GM18951 (cell line): ENCODE data around the gene SRRT.
A peak's percentile ranks its signal among the peaks of the same experiment; 100 is the strongest.

Experiments
- POLR2A ChIP-seq: IDR thresholded peaks from 4 replicates; pipeline ENCODE4 v1.6.1; 2011; ENCODE audit warnings: mild to moderate bottlenecking; ENCODE audit not compliant: insufficient read length, insufficient read depth; ENCODE audit errors: extremely low read depth
- in situ Hi-C: fragments of 300-500 bp; cut with MboI; formaldehyde crosslinking; loops from one replicate; pipeline ENCODE4 v1.12.0; 2022; ENCODE audit warnings: low sequenced_read_pairs, mixed read lengths, inconsistent platforms; ENCODE audit not compliant: unreplicated experiment

SRRT gene

DNA sequence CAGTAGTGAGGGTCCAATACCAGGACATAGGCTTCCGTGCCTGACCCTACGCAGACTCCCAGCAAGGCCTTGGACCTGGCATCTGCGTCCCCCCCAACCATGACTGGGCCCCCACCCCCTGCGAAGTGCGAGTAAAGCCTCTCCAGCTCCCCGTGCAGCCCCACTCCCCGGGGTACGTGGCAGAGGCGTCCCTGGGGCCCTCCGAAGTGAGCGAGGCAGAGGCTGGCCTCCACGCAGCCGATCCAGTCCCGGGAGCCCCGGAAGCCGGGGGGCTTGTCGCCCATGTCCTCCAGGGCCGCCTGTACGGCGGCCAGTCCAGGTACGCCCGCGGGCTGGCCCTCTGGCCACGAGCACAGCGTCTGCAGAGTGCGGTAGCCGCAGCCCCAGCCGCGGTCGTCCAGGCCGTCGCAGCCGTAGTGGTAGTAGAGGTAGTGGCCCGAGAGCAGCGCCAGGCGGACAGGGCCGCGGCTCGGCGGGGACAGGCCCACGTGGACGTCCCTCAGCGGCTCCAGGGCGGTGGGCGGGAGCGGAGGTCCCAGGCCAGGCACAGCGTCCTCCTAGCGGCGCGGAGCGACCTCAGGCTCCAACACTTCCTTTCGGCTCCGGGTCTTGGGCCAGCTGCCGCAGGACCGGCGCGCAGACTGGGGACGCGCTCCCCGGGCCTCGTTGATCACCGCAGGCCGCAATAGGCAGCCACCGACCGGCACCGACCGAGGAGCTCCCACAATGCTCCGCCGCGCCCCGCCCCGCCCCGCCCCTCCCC is 14.3 kb downstream of the SRRT start, which contains the start of gene UFSP1:
UFSP1 (minus strand) TSS at position 728 of the 763 bp plus-strand sequence; CDS start at position 284, 444 bp downstream.
- in situ Hi-C loops = no loop called here
- peak; percentile 80 for TF ChIP-seq POLR2A

GRCh38 chr7:100890653-100891567 is 16.0 kb downstream of the SRRT start:
- in situ Hi-C loops = loop anchor here (5.0 kb wide), 1 partner anchor 161 kb away; no protein-coding TSS in a partner anchor
- TF ChIP-seq POLR2A = no peak

DNA sequence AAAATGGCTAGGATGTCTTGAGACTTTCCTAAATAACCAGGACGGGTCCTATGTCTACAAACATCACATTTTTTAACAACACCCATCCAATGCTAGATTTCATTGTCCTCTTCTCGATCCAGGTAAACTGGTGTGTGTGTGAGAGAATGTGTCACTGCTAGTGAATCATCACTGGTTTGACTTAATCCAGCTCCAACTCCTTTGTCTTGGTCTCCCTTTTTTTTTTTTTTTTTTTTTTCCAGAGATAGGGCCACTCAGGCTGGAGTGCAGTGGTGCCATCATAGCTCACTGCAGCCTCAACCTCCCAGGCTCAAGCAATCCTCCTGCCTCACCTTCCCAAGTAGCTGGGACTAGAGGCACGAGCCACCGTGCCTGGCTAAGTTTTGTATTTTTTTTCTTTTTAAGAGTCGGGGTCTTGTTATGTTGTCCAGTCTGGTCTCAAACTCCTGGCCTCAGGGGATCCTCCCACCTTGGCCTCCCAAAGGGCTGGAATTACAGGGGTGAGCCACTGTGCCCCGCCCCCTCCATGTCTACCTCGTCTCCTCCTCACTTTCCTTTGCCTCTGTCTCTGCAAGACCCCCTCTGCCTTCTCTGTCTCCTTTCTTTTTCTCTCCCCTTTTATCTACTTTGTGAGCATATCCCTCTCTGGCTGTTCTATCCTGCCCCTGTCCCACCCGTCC is 16.8 kb downstream of the SRRT start:
- in situ Hi-C loops = loop anchor here (5.0 kb wide), 1 partner anchor 161 kb away; no protein-coding TSS in a partner anchor
- no peak for TF ChIP-seq POLR2A

- in situ Hi-C loops = loop anchor here (5.0 kb wide), 1 partner anchor 160 kb away; no protein-coding TSS in a partner anchor
Observed at GRCh38 chr7:100892364-100893317, 17.7 kb downstream of the SRRT start.

GRCh38 chr7:100893318-100893895 is 18.5 kb downstream of the SRRT start:
- no peak for TF ChIP-seq POLR2A
- in situ Hi-C loops = loop anchor here (5.0 kb wide), 1 partner anchor 159 kb away; no protein-coding TSS in a partner anchor

More at GRCh38 chr7:100892364-100893317, 17.7 kb downstream of the SRRT start:
- no peak for TF ChIP-seq POLR2A

DNA sequence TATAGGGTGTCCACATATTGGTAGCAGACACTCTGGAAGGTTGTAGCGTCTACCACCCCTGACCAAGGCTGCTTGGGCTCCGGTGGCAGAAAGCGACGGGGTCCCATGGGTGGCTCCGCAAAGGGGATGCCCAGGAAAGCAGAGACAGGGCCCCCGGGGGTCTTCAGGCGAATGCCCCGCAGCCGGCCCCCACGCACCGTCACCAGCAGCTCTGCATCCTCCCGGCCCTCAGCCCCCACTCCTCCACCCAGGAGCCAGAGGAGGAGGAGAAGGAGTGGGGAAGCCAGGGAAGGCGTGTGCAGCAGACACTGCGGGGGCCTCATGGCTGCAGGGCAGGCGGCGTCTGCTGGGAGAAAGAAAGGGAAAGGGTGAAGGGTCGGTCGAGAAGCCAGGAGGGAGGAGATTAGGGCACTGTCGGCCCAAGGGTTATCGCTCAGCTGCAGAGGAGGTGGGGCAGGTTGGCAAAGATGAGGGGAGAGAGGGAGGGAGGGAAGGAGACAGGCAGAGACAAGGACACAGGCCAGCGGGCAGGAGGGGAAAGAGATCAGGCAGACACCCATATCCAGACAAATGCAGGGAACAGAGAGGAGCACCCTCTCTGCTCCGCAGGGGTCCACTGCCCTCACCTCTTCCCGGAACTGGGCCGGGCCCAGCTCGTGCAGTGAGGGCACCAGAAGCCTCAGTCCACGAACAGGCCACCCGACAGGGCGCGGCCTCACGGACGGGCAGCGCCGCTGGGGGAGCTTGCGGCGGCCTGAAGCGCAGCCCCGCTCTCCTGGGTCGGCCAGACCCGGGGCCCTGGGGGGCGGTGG is 19.2 kb downstream of the SRRT start:
- no peak for TF ChIP-seq POLR2A
- in situ Hi-C loops = loop anchor here (5.0 kb wide), 1 partner anchor 158 kb away; no protein-coding TSS in a partner anchor

GRCh38 chr7:100894860-100895700 is 20.2 kb downstream of the SRRT start:
- no peak for TF ChIP-seq POLR2A
- in situ Hi-C loops = loop anchor here (5.0 kb wide), 1 partner anchor 157 kb away; no protein-coding TSS in a partner anchor

GRCh38 chr7:100895701-100895955 is 20.7 kb downstream of the SRRT start, which contains the start of gene ACHE:
Gene ACHE (minus strand): TSS chr7:100895888. CDS start chr7:100894232, 1,656 bp downstream.
- TF ChIP-seq POLR2A = no peak
- in situ Hi-C loops = no loop called here

DNA sequence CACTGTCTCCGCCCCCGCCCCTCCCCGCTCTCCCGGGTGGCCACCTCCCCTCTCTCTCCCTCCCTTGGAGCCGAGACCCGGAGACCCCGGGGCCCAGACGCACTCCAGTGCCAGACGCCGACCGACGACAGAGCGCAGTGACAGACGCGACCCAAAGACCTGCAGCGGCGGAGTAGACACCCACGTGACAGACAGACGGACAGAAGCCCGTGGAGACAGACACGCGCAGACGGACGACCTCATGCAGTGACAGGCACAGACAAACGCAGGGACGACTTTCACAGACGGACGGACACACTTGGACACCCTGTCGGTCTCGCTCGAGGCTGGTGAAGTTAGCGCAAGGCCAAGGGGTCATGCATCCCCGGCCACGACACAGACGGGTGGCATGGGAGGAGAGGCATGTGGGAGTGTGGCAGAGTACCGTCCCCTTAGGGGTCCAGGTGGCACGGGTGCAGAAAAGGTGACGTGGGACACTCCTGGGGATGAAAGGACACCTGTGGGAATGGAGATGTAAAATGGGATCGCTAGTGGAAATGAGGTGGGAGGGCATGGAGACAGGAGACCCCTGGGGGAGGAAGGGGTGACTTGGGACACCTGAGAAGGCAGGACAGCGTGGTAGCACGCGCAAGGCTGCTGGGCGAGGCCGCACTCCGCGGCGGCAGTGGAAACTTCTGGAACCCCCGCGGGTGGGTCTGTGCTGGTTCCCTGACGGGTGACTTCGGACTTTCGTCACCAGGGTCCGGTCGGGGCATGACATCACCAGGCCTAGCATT is 21.2 kb downstream of the SRRT start:
- in situ Hi-C loops = no loop called here
- TF ChIP-seq POLR2A = no peak
